ENCODE results near the gene MUL1.
"Not testable (repeated sequence)": the region's sequence is repeated elsewhere in the genome, so short reads cannot be mapped to it uniquely, and the experiment has no call there.

MUL1 gene

GRCh38 chr1:20507564-20508410, at the start of gene MUL1:
Gene MUL1 (minus strand): TSS chr1:20508151. CDS start chr1:20508024, 127 bp downstream.
- peak; percentile 18 to 87 for DNase-seq

- no peak for DNase-seq
Measured at GRCh38 chr1:20555758-20556120, 47.8 kb upstream of the MUL1 start.

GRCh38 chr1:20555025-20555757, 47.2 kb upstream of the MUL1 start:
- no peak for DNase-seq

- DNase-seq, result no peak
Measured at GRCh38 chr1:20552728-20553445, 44.9 kb upstream of the MUL1 start.

- no peak for DNase-seq
Measured at GRCh38 chr1:20551945-20552727, 44.2 kb upstream of the MUL1 start, which contains the start of gene FAM43B. Gene FAM43B (plus strand): TSS chr1:20552573. CDS start chr1:20552974, 401 bp downstream.

GRCh38 chr1:20551161-20551560, 43.2 kb upstream of the MUL1 start:
- DNase-seq, result no peak

GRCh38 chr1:20546637-20547036, 38.7 kb upstream of the MUL1 start:
- DNase-seq, result no peak

GRCh38 chr1:20540281-20540680, 32.3 kb upstream of the MUL1 start:
- no peak for DNase-seq

GRCh38 chr1:20538760-20539551, 31.0 kb upstream of the MUL1 start:
- no peak for DNase-seq

- peak; percentile 72 to 86 for DNase-seq
Measured at GRCh38 chr1:20538227-20538626, 30.3 kb upstream of the MUL1 start.

- DNase-seq, result no peak
Measured at GRCh38 chr1:20534659-20535417, 26.9 kb upstream of the MUL1 start.

GRCh38 chr1:20533635-20534034, 25.7 kb upstream of the MUL1 start:
- no peak for DNase-seq

GRCh38 chr1:20530901-20531300, 22.9 kb upstream of the MUL1 start:
- no peak for DNase-seq

GRCh38 chr1:20530306-20530705, 22.4 kb upstream of the MUL1 start:
- no peak for DNase-seq

GRCh38 chr1:20528221-20528620, 20.3 kb upstream of the MUL1 start:
- no peak for DNase-seq

- no peak for DNase-seq
Measured at GRCh38 chr1:20526267-20526666, 18.3 kb upstream of the MUL1 start.

GRCh38 chr1:20521960-20522861, 14.3 kb upstream of the MUL1 start:
- DNase-seq, result peak; percentile 34 to 66

- DNase-seq, result not testable (repeated sequence)
Measured at GRCh38 chr1:20519609-20520262, 11.8 kb upstream of the MUL1 start.
